Measurements from ENCODE around the gene FBXL17. TPM values are rescaled to one million over a fixed set of nuclear protein-coding genes. Genes with fewer than 3 reads are reported as not detected.

FBXL17 gene
- total RNA-seq, 1 donor from 2014 or later, result 17.1 TPM

GRCh38 chr5:108024986-108025385 is 356.9 kb downstream of the FBXL17 start:
- ATAC-seq, result no peak

GRCh38 chr5:108016101-108016500 is 365.8 kb downstream of the FBXL17 start:
- ATAC-seq (no peak), DNase-seq (no peak)
- H3K27ac ChIP-seq, result no peak overlapping the region
- H3K36me3 ChIP-seq, result no peaks in the 10 kb centered on the region
- no peaks in the 10 kb centered on the region for H3K4me1 ChIP-seq
- H3K4me3 ChIP-seq, result no peak overlapping the region
- intact Hi-C loops (cut with DNase I), result no loop called here
- TF ChIP-seq CTCF (IDR thresholded peaks at IDR 0.05), result no peak
- H3K9me3 ChIP-seq, result no peaks in the 10 kb centered on the region
- no peaks in the 10 kb centered on the region for H3K27me3 ChIP-seq (ENCODE audit: low read depth)

More at GRCh38 chr5:108024986-108025385, 356.9 kb downstream of the FBXL17 start:
- H3K4me1 ChIP-seq, result no peaks in the 10 kb centered on the region
- intact Hi-C loops (cut with DNase I), result no loop called here
- H3K27me3 ChIP-seq (ENCODE audit: low read depth), result no peaks in the 10 kb centered on the region
- H3K4me3 ChIP-seq, result no peak overlapping the region
- TF ChIP-seq CTCF (IDR thresholded peaks at IDR 0.05), result no peak
- H3K36me3 ChIP-seq, result no peaks in the 10 kb centered on the region
- no peak for DNase-seq
- no peak overlapping the region for H3K27ac ChIP-seq
- no peaks in the 10 kb centered on the region for H3K9me3 ChIP-seq

GRCh38 chr5:108006791-108007190 is 375.1 kb downstream of the FBXL17 start:
- Histone ChIP-seq H3K36me3 (no peaks in the 10 kb centered on the region), H3K27ac (no peak overlapping the region), H3K9me3 (no peaks in the 10 kb centered on the region), H3K4me3 (no peak overlapping the region), H3K4me1 (peaks cover 5% of the 10 kb centered on the region), H3K27me3 (ENCODE audit: low read depth) (no peaks in the 10 kb centered on the region)
- DNase-seq, result no peak
- ATAC-seq, result no peak
- no peak for TF ChIP-seq CTCF (IDR thresholded peaks at IDR 0.05)
- intact Hi-C loops (cut with DNase I), result no loop called here

- no peak for TF ChIP-seq CTCF (IDR thresholded peaks at IDR 0.05)
- peak overlapping the region; percentile 31 for H3K4me3 ChIP-seq
- no peaks in the 10 kb centered on the region for H3K27me3 ChIP-seq (ENCODE audit: low read depth)
- intact Hi-C loops (cut with DNase I), result no loop called here
- DNase-seq (no peak), ATAC-seq (peak; percentile 64 to 78)
- H3K27ac ChIP-seq, result no peak overlapping the region
- no peaks in the 10 kb centered on the region for H3K36me3 ChIP-seq
- peaks cover 5% of the 10 kb centered on the region for H3K4me1 ChIP-seq
- no peaks in the 10 kb centered on the region for H3K9me3 ChIP-seq
Measured at GRCh38 chr5:108003178-108003577, 378.7 kb downstream of the FBXL17 start.

- Histone ChIP-seq H3K27me3 (ENCODE audit: low read depth) (no peaks in the 10 kb centered on the region), H3K4me3 (no peak overlapping the region), H3K27ac (no peak overlapping the region), H3K36me3 (no peaks in the 10 kb centered on the region), H3K4me1 (peaks cover 5% of the 10 kb centered on the region), H3K9me3 (no peaks in the 10 kb centered on the region)
- intact Hi-C loops (cut with DNase I), result no loop called here
- DNase-seq, result no peak
- no peak for ATAC-seq
- no peak for TF ChIP-seq CTCF (IDR thresholded peaks at IDR 0.05)
Measured at GRCh38 chr5:108001222-108001621, 380.7 kb downstream of the FBXL17 start.

Measured in lower lobe of right lung (tissue), 2 donors.